BJ (cell line): Measurements from ENCODE around the gene CACNA1I. TPM values are rescaled to one million over a fixed set of nuclear protein-coding genes. Genes with fewer than 3 reads are reported as not detected.

ENCODE experiments used
- CTCF ChIA-PET: fragments of 350-600 bp; formaldehyde crosslinking; extraction: SDS; loops from one replicate; lab custom pipeline; 2021; ENCODE audit warnings: antibody characterized with exemption, inconsistent platforms; lab: Yijun Ruan, JAX
- POLR2A ChIA-PET: fragments of 300-600 bp; sonication (Branson Sonifier 250); formaldehyde crosslinking; extraction: SDS; loops from one replicate; lab custom pipeline; 2021; ENCODE audit warnings: antibody characterized with exemption; lab: Charles Lee
- DNase-seq: peaks from one replicate; pipeline ENCODE4 v3.0.0-alpha.2; 2011; ENCODE audit warnings: low read depth
- H3K27me3 ChIP-seq: 2 replicates; pipeline ENCODE4 v1.6.0; 2011; ENCODE audit warnings: low read length; ENCODE audit not compliant: control insufficient read depth, insufficient read depth
- H3K36me3 ChIP-seq: 2 replicates; pipeline ENCODE4 v1.5.1; 2011; ENCODE audit warnings: low read length; ENCODE audit not compliant: control insufficient read depth, insufficient read depth
- H3K4me3 ChIP-seq: 2 replicates; pipeline ENCODE4 v1.5.1; 2011; ENCODE audit warnings: low read depth, mild to moderate bottlenecking, control low read depth, low read length
- CTCF ChIP-seq: IDR thresholded peaks from 2 replicates; pipeline ENCODE4 v1.5.1; 2011; ENCODE audit warnings: low read depth, mild to moderate bottlenecking, control low read depth, inconsistent platforms, low read length, moderate library complexity; ENCODE audit not compliant: insufficient read depth
- polyA plus RNA-seq: library from polyadenylated mRNA; depleted of rRNA; stranded (reverse); fragments of >200 nt; gene quantifications from 2 replicates; pipeline ENCODE4 v1.2.3, GENCODE V29; 2011

The CACNA1I gene
- polyA plus RNA-seq, 1 experiment: 0.01 TPM

- CTCF ChIA-PET: interaction anchor here (1.0 kb wide), 1 partner anchor 401 kb away, joined by 3 read pairs; no protein-coding TSS in a partner anchor
- no peak overlapping the region for H3K4me3 ChIP-seq
- no peak for TF ChIP-seq CTCF
- POLR2A ChIA-PET: no interaction called here
- H3K36me3 ChIP-seq: no peaks in the 10 kb centered on the region
- no peak for DNase-seq
- peaks cover 11% of the 10 kb centered on the region for H3K27me3 ChIP-seq
These were observed 53.3 kb downstream of the CACNA1I start for GRCh38 chr22:39623603-39624500.

- ChIA-PET CTCF (interaction anchor here (1.0 kb wide), 1 partner anchor 400 kb away, joined by 3 read pairs; no protein-coding TSS in a partner anchor), POLR2A (no interaction called here)
- Histone ChIP-seq H3K36me3 (no peaks in the 10 kb centered on the region), H3K4me3 (no peak overlapping the region), H3K27me3 (peaks cover 11% of the 10 kb centered on the region)
- TF ChIP-seq CTCF: no peak
- no peak for DNase-seq
These were observed 53.9 kb downstream of the CACNA1I start for GRCh38 chr22:39624501-39624821.

GRCh38 chr22:39625569-39626537 is 55.3 kb downstream of the CACNA1I start:
- ChIA-PET CTCF (interaction anchor here (1.0 kb wide), 1 partner anchor 13 kb away, joined by 3 read pairs; no protein-coding TSS in a partner anchor), POLR2A (no interaction called here)
- no peak for DNase-seq
- H3K27me3 ChIP-seq: peaks cover 11% of the 10 kb centered on the region
- H3K4me3 ChIP-seq: no peak overlapping the region
- TF ChIP-seq CTCF: no peak
- no peaks in the 10 kb centered on the region for H3K36me3 ChIP-seq

- ChIA-PET POLR2A (no interaction called here), CTCF (no interaction called here)
- TF ChIP-seq CTCF: no peak
- no peak overlapping the region for H3K4me3 ChIP-seq
- H3K36me3 ChIP-seq: no peaks in the 10 kb centered on the region
- H3K27me3 ChIP-seq: peaks cover 11% of the 10 kb centered on the region
- DNase-seq: no peak
These were observed 56.7 kb downstream of the CACNA1I start for GRCh38 chr22:39627208-39627607.
